HCEC 1CT (cell line): ENCODE results near the gene DRD1.

ENCODE experiments used
- DNase-seq: peaks from one replicate; pipeline ENCODE4 v3.0.0-alpha.2; 2017

DRD1 gene

DNA sequence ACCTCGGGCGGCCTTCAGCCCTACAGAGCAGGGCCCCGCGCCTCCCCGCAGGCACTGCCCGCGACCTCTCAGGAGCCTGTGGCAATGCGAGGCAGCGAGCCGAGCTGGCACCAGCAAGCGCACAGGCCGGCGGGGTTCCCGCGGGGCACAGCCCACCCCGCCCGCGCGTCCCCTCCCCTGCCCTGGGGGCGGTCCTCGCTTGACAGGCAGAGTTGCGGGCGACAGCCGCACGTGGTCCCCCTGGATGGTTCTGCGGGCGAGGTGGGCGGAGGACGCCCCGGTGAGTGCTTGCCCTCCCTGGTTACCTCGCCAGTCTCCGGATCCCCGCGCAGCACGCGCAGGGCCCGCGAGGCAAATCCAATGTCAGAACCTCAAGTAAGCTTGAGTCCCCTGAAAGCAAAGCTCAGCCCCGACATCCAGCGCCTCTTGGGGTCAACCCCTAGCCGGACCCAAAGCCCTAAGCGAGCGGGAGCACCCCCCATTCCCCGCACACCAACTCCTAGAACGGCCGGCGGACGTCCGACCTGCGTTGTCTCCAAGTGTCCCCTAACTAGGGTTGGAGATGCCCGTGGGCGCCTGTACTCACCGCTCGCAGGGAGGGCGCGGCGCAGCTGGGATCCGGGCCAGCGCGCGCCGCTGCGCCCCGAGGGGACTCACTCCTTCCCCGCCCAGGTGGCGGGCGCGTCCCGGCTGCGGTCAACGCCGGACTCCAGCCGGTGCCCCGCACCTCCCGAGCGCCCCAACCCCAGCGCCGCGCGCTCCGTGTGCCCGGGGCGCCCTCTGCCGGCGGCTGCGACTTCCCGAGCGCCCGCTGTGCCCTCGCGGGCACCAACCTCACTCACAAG, at the start of gene DRD1:
Gene DRD1 (minus strand): TSS at position 123 of the 845 bp plus-strand sequence. CDS start 1,083 bp downstream, outside the sequence.
- DNase-seq: no peak

DNA sequence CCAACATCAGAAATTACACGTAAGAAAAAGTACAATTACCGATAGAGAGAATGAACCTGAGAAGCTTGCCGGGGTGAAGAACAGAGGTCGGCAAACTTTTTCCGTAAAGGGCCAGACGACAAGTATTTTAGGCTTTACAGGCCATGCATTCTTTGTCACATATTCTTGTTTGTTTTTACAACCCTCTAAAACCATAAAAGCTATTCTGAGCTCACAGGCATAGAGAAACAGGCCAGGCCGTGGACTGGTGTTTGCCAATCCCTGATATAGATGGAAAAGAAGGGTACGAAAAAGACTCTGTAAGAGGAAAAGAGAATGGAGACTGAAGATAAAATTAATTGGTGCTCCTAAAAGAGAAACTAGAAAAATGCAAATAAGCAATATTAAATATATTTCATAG, 49.7 kb upstream of the DRD1 start:
- DNase-seq: no peak

DNA sequence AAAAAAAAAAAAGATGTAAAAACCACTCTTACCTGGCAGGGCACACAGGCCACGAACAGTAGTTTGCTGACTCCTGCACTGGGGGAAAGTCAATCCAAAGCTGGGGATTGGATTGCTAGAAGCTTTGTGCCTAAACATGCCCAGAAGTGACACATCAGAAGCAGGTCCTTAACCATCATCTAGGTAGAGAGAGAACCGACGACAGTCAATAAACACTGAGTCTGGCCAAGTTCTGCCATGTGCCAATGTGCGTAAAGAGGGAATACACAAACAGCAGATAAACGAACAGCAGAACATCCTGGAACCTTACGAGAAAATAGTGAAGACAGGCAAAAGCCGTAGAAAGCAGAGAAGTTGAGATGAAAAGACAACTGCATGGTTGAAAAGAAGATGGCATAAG, 49.3 kb upstream of the DRD1 start:
- DNase-seq: no peak

DNA sequence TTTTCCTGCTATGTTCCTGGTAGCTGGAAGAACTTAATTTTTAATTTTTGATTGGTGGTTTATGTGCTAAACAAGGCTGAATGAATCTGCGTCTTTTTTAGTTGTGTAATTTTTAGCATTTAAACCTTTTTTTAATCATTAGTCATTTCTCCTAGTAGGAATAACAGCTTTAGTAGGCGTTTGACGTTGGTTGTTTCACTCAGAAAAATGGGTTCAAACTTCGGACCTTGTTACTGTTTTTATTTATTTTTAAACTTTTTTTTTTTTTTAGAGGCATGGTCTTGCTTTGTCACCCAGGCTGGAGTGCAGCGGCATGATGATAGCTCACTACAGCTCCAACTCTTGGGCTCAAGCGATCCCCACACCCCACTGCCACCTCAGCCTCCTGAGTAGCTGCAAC, 47.2 kb upstream of the DRD1 start:
- no peak for DNase-seq

DNA sequence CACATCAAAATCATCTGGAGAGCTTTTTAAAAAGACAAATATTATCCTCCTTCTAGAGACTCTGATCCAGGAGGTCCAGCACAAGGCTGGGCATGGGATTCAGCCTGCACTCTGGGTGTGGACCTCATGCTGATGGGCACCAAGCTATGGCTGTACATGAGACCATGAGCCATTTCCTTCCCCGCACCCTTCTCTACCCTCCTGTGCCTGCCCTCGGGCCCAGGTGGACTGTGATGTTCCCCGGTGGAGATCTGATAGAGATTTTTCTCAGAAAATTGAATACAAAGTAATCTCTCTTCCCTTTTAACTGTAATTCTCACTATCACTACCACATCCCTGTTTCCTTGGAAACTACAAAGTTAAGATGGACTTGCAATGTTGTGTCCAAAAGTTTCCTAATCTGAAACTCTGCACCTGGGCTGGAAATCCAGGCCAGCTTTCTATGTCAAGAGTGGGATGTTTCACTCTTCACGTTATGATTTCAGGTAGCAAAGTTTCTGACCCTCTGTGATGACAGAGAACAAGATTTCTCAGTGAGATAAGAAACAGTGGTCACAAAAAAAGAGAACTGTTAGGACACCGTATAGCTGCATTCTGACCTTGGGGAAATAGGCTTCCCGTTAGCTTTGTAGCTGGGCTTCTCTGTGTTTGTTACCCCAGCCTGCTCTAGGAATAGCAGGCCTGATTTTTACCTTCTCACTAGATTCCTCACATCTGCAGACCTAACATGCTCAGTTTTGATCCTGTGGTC, 45.9 kb upstream of the DRD1 start:
- no peak for DNase-seq

DNA sequence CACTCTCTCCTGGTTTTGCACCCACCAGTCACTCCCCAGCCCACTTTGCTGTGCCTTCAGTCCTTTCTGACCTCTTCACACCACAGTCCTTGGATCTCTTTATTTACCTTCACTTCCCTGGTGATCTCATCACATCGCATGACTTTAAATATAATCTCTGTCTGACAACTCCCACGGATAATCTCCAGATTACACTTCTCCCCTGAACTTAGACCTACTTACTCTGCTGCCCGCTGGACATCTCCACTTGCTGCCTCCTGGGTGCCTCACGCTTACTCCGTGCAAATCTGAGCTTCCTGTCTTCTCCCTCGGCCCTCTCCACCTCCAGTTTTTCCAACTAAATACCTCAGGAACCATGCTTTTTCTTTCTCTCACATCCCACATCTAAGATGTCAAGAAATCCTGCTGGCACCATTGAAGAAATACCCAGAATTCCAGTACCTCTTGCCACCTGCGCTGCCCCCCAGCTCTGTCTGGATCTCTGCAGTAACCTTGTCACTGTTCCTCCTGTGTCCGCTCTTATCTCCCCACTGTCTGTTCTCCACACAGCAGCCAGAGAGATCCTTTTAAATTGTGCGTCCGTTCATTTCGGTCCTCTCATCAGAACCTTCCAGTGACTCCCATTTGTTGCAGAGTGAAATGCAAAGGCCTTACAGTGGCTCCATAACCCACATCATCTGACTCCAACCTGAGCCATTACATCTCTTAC, 43.7 kb upstream of the DRD1 start:
- no peak for DNase-seq

DNA sequence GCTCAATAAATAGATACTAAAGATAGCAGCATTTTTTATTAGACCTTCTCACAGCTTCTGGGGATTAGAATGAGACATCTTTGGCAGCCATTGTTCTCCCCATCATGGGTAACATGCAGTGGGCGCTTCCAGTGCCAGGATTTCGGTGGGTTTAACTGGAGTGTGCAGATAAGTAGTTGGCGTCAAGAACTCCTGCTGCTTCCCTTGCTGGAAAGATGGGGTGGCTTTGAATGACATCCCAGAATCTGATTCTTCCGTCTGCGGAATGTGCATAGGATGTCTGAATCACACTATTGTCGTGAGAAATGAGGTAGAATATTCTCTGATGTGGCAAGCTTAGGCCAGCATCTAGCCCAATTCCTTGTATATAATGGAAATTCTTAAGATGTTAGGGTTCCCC, 41.6 kb upstream of the DRD1 start:
- DNase-seq: no peak

DNA sequence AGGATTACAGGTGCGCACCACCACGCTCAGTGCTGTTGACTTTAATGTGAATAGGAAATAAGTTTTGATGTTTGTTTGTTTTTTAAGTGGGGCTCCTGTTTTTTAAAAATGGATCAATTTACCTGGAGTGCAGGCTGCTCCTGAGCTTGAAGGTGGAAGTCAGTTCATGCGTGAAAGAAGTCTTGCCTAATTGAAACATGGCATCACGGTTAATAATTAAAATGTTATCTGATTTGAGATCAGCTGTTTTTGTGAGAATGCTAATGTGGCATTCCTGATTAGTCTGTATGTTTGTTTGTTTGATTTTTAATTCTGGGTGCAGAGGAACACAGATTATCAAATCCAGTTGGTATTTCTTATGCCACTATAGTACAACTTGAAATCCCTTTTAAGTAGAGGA, 40.8 kb upstream of the DRD1 start:
- DNase-seq: no peak

DNA sequence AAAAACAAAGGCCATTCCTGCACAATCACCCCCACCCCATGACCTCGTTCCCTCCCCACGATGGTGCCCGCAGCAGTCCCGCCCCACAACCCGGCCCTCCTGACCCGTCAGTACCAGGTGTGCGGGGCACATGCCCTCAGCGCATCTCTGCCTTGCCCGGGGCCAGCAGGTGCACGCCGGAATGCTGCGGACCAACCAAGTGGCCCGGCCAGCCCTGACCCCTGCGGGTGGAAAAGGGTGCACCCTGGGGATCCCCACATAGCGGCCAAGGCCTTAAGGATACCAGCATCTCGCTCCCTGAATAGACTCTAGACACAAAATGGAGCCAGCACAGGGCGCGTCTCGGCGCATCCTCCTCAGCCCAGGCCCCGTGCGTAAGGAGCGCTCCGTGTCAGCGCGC, 40.3 kb upstream of the DRD1 start:
- no peak for DNase-seq

DNA sequence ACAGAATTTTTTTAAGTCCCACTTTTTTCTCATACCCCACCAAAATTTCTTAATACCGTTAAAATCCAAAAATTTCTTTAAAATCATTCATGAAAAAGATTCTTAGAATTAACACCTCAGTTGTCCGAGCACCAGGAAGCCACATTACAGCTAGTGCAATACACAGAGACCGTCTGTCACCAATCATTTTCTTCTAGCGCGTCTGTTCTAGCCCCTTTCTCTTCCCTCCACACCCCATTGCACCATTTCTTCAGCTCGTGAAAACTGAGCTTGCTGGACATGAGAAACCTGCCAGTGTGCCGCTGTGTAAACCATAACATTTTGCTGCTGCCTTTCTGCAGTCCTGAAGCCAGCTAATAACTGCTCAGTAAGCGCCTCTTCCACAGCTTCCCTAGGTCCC, 39.4 kb upstream of the DRD1 start:
- no peak for DNase-seq

DNA sequence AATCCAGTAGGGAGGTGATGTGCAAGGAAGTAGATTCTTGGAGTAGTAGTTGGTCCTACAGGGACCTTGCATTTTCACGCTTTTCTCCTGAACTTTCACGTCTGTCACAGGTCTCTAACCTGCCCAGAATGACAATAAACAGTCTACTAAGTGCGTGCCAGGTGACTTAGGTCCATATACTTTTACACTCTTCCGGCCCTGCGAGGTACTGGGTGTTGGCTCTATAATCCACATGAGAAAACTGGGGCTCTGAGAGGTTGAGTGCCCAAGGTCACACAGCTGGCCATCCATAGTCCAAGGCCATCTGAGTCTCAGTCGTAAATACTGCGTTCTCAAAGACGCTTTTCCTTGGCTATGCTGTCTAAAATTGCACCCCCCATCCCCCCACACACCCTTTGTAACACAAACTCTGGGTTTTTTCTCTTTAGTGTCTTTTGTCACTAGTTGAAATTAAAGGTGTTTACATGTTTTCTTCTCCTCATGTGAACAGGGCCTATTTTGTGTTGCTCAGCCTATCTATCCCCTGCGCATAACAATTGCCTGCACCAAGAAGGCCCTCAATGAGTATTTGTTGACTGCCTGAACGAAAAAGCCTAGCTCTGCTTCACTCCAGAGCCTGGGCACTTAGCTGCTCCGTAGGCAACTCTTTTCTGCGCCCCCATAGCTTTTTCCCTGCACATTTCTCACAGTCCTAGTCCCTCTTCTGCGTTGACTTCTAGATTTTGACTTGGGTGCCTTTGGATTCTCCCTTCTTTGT, 35.3 kb upstream of the DRD1 start:
- DNase-seq: no peak

DNA sequence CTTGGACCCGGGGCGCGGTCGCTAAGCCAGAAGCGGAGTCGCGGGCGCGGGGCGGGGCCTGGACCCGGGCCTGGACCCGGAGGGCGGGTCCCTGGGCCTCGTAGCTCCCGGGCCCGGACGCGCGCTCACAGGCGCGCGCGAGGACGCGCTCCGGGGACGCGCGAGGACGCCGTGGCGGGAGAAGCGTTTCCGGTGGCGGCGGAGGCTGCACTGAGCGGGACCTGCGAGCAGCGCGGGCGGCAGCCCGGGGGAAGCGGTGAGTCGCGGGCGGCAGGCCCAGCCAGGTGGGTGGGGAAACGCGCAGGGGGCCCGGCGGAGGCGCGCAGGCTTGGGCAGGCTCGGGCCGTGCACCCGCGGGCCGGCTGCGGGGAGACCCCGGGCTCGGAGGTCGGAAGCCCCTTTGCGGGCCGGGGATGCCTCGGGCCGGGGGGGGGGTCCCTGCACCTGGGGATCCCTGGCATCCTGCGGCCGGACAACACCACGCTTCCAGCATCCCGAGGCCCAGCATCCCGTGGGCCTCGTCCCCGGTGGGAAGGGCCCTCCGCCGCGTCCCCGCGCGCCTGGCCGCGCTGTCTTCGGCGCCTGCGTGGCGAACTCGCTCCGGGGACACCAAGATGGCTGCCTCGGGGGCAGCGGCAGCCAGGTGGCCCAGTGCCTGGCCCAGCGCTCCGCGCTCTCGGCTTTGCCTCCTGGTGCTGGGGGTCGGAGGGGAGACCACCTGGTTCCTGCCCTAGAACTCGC, 34.6 kb upstream of the DRD1 start, which contains the start of gene SFXN1:
Gene SFXN1 (plus strand): TSS at position 177 of the 741 bp plus-strand sequence. CDS start 13,544 bp downstream, outside the sequence.
- peak; percentile 70 for DNase-seq

DNA sequence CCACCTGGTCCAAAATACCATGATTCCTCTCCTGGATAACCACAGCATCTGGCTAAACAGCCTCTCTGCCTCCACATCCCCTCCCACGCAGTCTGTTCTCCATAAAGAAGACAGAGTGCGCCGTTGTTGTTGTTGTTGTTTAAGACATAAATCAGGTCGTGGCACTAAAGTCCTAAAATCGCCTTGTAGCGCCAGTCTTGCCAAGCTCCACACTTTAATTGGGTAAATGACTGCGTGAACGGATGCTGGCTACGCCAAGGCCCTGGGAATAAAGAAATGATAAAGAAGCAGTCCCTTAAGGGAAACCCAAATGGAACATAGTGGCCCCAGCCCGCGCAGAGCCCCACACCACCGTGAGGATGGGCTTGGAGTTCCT, 34.0 kb upstream of the DRD1 start:
- DNase-seq: no peak

DNA sequence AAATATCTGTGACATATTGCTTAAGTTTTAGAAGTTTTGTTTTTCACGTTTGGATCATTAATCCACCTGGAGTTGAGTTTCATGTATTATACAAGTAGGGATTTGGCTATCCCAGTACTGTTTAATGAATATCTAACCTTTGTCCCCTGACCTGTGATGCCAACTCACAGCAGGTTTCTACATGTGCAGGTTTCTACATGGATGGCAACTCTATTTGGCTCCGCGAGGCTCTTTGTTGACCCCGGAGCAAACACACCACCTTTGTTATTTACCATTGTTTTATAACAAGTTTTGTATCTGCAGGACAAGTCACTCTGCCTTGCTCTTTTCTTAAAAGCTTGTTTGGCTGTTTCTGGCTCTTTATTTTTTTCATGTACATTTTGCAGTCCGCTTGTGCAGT, 33.5 kb upstream of the DRD1 start:
- no peak for DNase-seq

DNA sequence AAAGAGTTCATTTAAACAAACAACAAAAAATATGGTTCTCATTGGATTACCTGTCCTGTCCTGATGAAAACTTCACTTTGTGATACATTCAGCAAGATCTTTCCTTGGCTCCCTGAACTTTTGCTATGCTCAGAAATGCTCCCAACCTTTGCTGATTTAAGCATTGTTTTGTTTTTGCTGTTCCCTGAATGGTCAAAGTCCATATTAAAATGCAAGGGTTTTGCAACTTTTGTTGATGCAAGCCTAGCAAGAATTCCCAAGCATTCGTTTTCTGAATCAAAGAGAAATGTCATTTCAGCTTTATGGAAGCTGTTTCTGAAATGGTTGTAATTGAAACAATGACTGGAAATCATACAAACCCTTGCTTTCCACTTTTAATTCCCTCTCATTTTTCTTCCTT, 31.3 kb upstream of the DRD1 start:
- no peak for DNase-seq

DNA sequence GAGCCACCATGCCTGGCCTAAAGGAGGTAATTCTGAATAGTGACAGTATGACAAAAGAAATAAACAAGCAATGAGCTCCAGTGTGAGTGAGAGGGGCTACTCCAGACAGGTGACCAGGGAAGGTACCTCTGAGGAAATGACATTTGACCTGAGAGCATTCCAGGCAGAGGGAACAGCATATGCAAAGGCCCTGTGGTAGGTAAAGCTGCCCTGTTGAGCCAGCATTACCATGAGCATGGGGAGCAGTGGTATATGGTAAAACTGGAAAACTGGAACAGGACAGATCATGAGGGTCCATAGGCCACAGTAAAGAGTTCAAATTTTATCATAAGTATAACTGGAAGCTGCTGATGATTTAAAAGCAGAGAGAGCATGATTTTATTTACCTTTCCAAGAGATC, 28.4 kb upstream of the DRD1 start:
- no peak for DNase-seq

DNA sequence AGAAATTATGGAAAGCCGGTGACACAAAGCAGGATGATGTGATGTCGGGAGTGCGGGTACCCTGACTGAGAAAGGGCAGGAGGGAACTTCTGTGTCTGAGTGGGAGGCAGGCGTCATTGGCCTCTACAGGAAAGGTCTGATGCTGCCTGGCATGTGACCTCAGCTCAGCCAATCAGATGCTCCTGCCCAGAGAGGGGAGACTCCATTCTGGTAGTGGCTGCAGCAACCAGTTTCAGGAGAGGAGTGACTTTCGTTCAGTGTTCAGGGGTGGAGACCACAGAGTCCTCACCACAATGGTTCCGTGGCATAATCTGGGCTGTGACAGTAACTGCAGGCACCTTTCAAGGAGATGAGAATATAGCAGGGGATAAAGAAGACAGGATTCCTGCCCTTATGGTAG, 27.6 kb upstream of the DRD1 start:
- DNase-seq: no peak

DNA sequence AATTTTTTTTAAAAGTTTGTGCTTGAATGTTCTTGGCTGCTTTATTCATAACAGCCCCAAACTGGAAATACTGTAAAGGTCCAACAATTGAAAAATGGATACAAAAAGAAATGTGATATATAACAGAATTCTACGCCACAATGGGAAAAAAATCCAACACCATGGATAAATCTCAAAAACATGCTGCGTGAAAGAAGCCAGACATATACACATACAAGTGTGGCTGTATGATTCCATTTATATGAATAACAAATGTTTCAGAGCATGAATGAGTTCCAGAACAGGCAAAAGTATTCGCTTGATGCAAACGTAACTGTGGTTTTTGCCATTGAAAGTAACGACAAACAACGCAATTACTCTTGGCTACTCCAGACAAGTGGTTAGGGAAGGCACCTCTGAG, 27.2 kb upstream of the DRD1 start:
- no peak for DNase-seq

DNA sequence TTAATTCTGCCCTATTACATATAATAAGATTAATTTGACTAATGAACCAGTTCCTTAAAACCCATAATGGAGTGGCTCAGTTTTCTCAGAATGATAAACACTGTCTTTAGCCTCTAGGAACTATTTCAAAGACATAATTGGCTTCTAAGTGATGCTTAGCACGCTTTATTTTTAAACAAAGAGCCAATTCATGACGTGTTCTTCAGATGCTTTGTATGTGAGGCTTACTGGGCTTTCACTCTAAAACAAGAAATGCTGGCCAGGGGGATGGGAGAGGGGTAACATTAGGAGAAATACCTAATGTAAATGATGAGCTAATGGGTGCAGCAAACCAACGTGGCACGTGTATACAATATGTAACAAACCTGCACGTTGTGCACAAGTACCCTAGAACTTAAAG, 26.8 kb upstream of the DRD1 start:
- no peak for DNase-seq

DNA sequence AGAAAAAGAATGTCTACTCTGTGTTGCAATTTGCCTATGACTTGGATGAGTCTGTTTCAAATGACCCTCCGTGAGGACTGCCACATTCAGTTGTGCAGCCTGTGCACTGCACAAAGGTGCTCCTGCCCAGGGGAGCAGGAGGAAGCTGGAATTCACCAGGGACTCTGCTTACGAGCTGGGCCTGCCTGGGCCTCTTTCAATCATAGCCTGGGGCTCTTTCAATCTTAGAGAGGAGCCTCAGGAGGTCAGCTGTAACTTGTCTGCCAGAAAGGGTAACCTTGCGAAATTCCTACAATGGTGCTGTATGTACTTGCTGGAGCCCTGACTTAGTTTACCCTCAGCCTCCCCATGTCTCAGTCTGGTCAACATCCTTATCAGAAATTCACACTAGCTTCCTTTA, 25.9 kb upstream of the DRD1 start:
- DNase-seq: no peak

DNA sequence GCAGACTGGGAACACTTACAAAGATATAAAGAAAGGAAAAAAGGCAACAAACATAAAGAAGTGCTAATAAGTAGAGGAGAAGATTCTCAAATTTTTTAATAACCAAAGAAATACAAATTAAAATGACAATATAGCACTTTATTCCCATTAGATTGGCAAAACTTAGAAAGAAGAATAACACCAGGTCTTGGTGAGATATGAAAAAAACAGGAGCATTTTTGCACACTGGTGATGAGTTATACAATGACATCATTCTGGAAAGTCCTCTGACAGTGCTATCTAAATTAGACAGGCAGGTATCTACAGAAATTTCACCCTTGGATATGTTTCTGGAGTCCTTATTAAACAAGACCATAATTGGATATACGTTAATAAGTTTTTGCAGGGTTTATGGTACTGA, 24.9 kb upstream of the DRD1 start:
- DNase-seq: no peak

DNA sequence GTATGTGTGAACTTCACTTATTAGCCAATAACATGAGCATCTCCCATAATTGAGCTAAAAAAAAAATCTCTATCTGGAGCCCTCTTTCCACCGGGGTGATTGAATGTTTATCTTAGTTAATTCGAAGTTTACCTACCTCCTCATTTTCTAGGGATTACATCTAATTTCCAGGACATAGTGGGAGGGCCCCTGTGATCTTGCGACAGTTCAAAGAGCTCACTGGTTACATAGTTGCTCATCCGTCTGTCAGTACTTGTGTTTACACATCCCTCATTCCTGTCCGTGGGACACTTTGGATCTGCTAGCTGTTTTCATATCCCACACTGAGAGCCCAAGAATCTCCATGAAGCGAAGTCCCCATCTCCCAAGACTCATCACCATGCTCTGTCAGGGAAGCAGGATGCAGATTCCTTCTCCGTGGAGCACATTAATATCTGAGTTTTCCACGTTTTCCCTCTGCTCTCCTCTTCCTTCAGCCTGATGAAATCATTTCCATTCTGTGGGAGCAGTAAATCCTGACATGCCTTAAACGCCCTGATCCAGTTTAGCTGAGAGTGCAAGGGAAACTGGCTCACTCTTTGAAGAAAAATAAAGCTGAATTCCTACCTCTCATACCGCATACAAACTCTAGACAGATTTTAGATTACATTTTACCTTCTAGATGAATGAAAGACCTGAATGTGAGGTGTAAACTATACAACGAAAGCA, 24.2 kb upstream of the DRD1 start:
- DNase-seq: no peak
